ENCODE results near the gene CISD1.

- TF ChIP-seq CTCF (conservative IDR thresholded peaks at IDR 0.05 in 1 of 2, IDR thresholded peaks at IDR 0.05 in 1 of 2; ENCODE audit: low read depth in 1 of 2, low read length in 2 of 2) = no peak
- TF ChIP-seq EZH2 (IDR thresholded peaks at IDR 0.05; ENCODE audit: low read length, missing control alignments) = no peak
These were observed 10.0 kb downstream of the CISD1 start for GRCh38 chr10:58278962-58279307.
